Erythroblast (primary cell): Measurements from ENCODE around the gene TTC27.

Source experiments
- GATA1 ChIP-seq: IDR thresholded peaks from 2 replicates; pipeline ENCODE4 v1.6.1; 2011; ENCODE audit warnings: low read depth, mild to moderate bottlenecking, control low read depth, low read length, moderate library complexity
- POLR2A ChIP-seq: IDR thresholded peaks from 2 replicates; pipeline ENCODE4 v1.6.1; 2011; ENCODE audit warnings: mild to moderate bottlenecking, low read length

- TF ChIP-seq POLR2A (no peak), GATA1 (no peak)
Observed at GRCh38 chr2:32843699-32844098, 215.8 kb downstream of the TTC27 start.
